Natural killer cell (primary cell): ENCODE data around the gene ZNF215. TPM values are rescaled to one million over a fixed set of nuclear protein-coding genes. Genes with fewer than 3 reads are reported as not detected.

Experiments used
- ATAC-seq, 3 donors: fragments of 150-1000 bp in 2 of 3; fragments of 200-7000 bp in 1 of 3; cut with Tn5 transposase; 1 replicate in 1 of 3; 2 replicates in 2 of 3; pipeline ENCODE4 v1.10.0; 2021; ENCODE audit warnings: mild to moderate bottlenecking in 2 of 3, moderate library complexity in 2 of 3
- DNase-seq, 2 donors: peaks; one replicate each; pipeline versions ENCODE4 v3.0.0 to v3.0.0-alpha.2; 2013 to 2021; ENCODE audit warnings: mixed read lengths in 1 of 2
- H3K27ac ChIP-seq: one replicate; pipeline ENCODE4 v1.5.1; 2013; ENCODE audit warnings: mild to moderate bottlenecking, low read length
- H3K27me3 ChIP-seq: one replicate; pipeline ENCODE4 v1.6.1; 2013; ENCODE audit warnings: low read length; ENCODE audit not compliant: control insufficient read depth, insufficient read depth
- H3K36me3 ChIP-seq: one replicate; pipeline ENCODE4 v1.6.1; 2013; ENCODE audit warnings: low read length; ENCODE audit not compliant: control insufficient read depth, insufficient read depth
- H3K4me1 ChIP-seq: one replicate; pipeline ENCODE4 v1.6.1; 2013; ENCODE audit warnings: low read length; ENCODE audit not compliant: control insufficient read depth, insufficient read depth
- H3K4me3 ChIP-seq: one replicate; pipeline ENCODE4 v1.5.1; 2013; ENCODE audit warnings: low read length
- H3K9me3 ChIP-seq: one replicate; pipeline ENCODE4 v1.6.1; 2013; ENCODE audit warnings: low read length; ENCODE audit not compliant: control insufficient read depth, insufficient read depth
- H3K27ac Mint-ChIP-seq, 2 donors: one replicate each; pipeline ENCODE4 v1.8.0; 2022; ENCODE audit warnings: mild to moderate bottlenecking in 2 of 2, mixed read lengths in 2 of 2, moderate library complexity in 1 of 2
- H3K27me3 Mint-ChIP-seq, 2 donors: one replicate each; pipeline ENCODE4 v1.8.0; 2022; ENCODE audit warnings: low read depth in 2 of 2, mixed read lengths in 2 of 2
- H3K36me3 Mint-ChIP-seq: one replicate; pipeline ENCODE4 v1.8.0; 2022; ENCODE audit warnings: mixed read lengths
- H3K4me1 Mint-ChIP-seq, 2 donors: one replicate each; pipeline ENCODE4 v1.8.0; 2022; ENCODE audit warnings: mixed read lengths in 2 of 2
- H3K4me3 Mint-ChIP-seq: one replicate; pipeline ENCODE4 v1.8.0; 2022; ENCODE audit warnings: mild to moderate bottlenecking, moderate library complexity, mixed read lengths
- H3K9me3 Mint-ChIP-seq, 2 donors: one replicate each; pipeline ENCODE4 v1.8.0; 2022; ENCODE audit warnings: mixed read lengths in 2 of 2
- CTCF ChIP-seq: fragments of 200-600 bp; IDR thresholded peaks from one replicate; pipeline ENCODE4 v1.8.0; 2022; ENCODE audit warnings: antibody characterized with exemption
- WGBS: methylation state at CpG from one replicate; pipeline ENCODE4 v1.1.7; 2013; ENCODE audit warnings: missing lambda C conversion rate; ENCODE audit not compliant: insufficient coverage; 5-methylcytosine and 5-hydroxymethylcytosine counted together
- intact Hi-C: fragments of 100-400 bp; cut with micrococcal nuclease; formaldehyde crosslinking; loops from one replicate; pipeline ENCODE4 v1.14.2; 2022
- total RNA-seq, 4 donors: library from RNA; stranded (reverse); fragments of 120-200 nt in 1 of 4; gene quantifications; one replicate each; pipeline versions ENCODE4 v1.2.3 to v1.2.4, GENCODE V29; 2013 to 2022

Gene ZNF215
- total RNA-seq, 3 donors from 2014 or later (not counting 1 experiment from before 2014, with no cell fraction given), result 0.26 to 0.80 TPM; not detected in 1

GRCh38 chr11:6888830-6889229 lies 37.4 kb upstream of the ZNF215 start:
- no peak overlapping the region for H3K27ac Mint-ChIP-seq
- ATAC-seq (no peak), DNase-seq (no peak)
- Histone ChIP-seq H3K9me3 (no peaks in the 10 kb centered on the region), H3K27ac (no peak overlapping the region), H3K4me1 (no peaks in the 10 kb centered on the region), H3K27me3 (peaks cover 2% of the 10 kb centered on the region), H3K36me3 (no peaks in the 10 kb centered on the region), H3K4me3 (no peak overlapping the region)
- no peak for TF ChIP-seq CTCF
- intact Hi-C loops, result no loop called here
- no peaks in the 10 kb centered on the region for H3K36me3 Mint-ChIP-seq
- no peak overlapping the region for H3K4me3 Mint-ChIP-seq
- 82% methylated on average over 4 of the region's 4 CpGs for WGBS
- peaks cover 7 to 13% of the 10 kb centered on the region in 2 donors for H3K27me3 Mint-ChIP-seq
- no peaks in the 10 kb centered on the region for H3K4me1 Mint-ChIP-seq
- H3K9me3 Mint-ChIP-seq, result no peaks in the 10 kb centered on the region

GRCh38 chr11:6889835-6890234 lies 36.4 kb upstream of the ZNF215 start:
- H3K36me3 Mint-ChIP-seq, result no peaks in the 10 kb centered on the region
- TF ChIP-seq CTCF, result no peak
- no peaks in the 10 kb centered on the region for H3K4me1 Mint-ChIP-seq
- peaks cover 2% of the 10 kb centered on the region for H3K27me3 ChIP-seq
- no peaks in the 10 kb centered on the region for H3K4me1 ChIP-seq
- WGBS, result 83% methylated on average over 1 of the region's 1 CpG
- no peaks in the 10 kb centered on the region for H3K9me3 Mint-ChIP-seq
- H3K4me3 ChIP-seq, result no peak overlapping the region
- H3K36me3 ChIP-seq, result no peaks in the 10 kb centered on the region
- H3K27ac Mint-ChIP-seq, result no peak overlapping the region
- H3K9me3 ChIP-seq, result no peaks in the 10 kb centered on the region
- ATAC-seq (no peak), DNase-seq (no peak)
- peaks cover 4 to 13% of the 10 kb centered on the region in 2 donors for H3K27me3 Mint-ChIP-seq
- no peak overlapping the region for H3K27ac ChIP-seq
- intact Hi-C loops, result no loop called here
- no peak overlapping the region for H3K4me3 Mint-ChIP-seq

GRCh38 chr11:6892400-6892799 lies 33.8 kb upstream of the ZNF215 start, which contains the start of gene OR2D2:
Gene OR2D2, minus strand, starts transcription at chr11:6892500. Its CDS starts 0 bp downstream, at chr11:6892500.
- Histone ChIP-seq H3K4me3 (no peak within 1 kb of the TSS), H3K27ac (no peak within 1 kb of the TSS), H3K27me3 (peaks cover 2% of the 10 kb centered on the region), H3K9me3 (no peaks in the 10 kb centered on the region), H3K4me1 (no peaks in the 10 kb centered on the region), H3K36me3 (no peaks in the 10 kb centered on the region)
- no peak for ATAC-seq
- no peak within 1 kb of the TSS for H3K27ac Mint-ChIP-seq
- DNase-seq, result no peak
- TF ChIP-seq CTCF, result no peak
- no peaks in the 10 kb centered on the region for H3K9me3 Mint-ChIP-seq
- H3K4me1 Mint-ChIP-seq, result peaks cover 0 to 7% of the 10 kb centered on the region in 2 donors
- H3K36me3 Mint-ChIP-seq, result no peaks in the 10 kb centered on the region
- intact Hi-C loops, result no loop called here
- peaks cover 7 to 13% of the 10 kb centered on the region in 2 donors for H3K27me3 Mint-ChIP-seq
- no peak within 1 kb of the TSS for H3K4me3 Mint-ChIP-seq
- WGBS, result 91% methylated on average over 2 of the region's 2 CpGs

GRCh38 chr11:6894097-6894496 lies 32.1 kb upstream of the ZNF215 start:
- intact Hi-C loops, result no loop called here
- H3K9me3 Mint-ChIP-seq, result no peaks in the 10 kb centered on the region
- peaks cover 12 to 21% of the 10 kb centered on the region in 2 donors for H3K27me3 Mint-ChIP-seq

More at GRCh38 chr11:6894097-6894496, 32.1 kb upstream of the ZNF215 start:
- H3K9me3 ChIP-seq, result no peaks in the 10 kb centered on the region
- H3K36me3 Mint-ChIP-seq, result no peaks in the 10 kb centered on the region
- ATAC-seq, result no peak
- DNase-seq, result no peak
- no peaks in the 10 kb centered on the region for H3K36me3 ChIP-seq
- H3K4me3 ChIP-seq, result no peak overlapping the region
- no peak overlapping the region for H3K27ac Mint-ChIP-seq
- H3K27ac ChIP-seq, result no peak overlapping the region
- peaks cover 2% of the 10 kb centered on the region for H3K27me3 ChIP-seq
- peaks cover 0 to 7% of the 10 kb centered on the region in 2 donors for H3K4me1 Mint-ChIP-seq
- TF ChIP-seq CTCF, result no peak
- H3K4me3 Mint-ChIP-seq, result no peak overlapping the region
- H3K4me1 ChIP-seq, result no peaks in the 10 kb centered on the region
